Measurements from ENCODE around the gene ANKMY1.

ANKMY1 gene

GRCh38 chr2:240441326-240441992, 116.3 kb downstream of the ANKMY1 start:
- DNase-seq = no peak

- DNase-seq = no peak
Measured at GRCh38 chr2:240440704-240441320, 117.0 kb downstream of the ANKMY1 start.

GRCh38 chr2:240440251-240440650, 117.5 kb downstream of the ANKMY1 start:
- DNase-seq = no peak

GRCh38 chr2:240439698-240440151, 118.1 kb downstream of the ANKMY1 start:
- no peak for DNase-seq

- DNase-seq = no peak
Measured at GRCh38 chr2:240438810-240439697, 118.7 kb downstream of the ANKMY1 start.

- DNase-seq = peak; percentile 69
Measured at GRCh38 chr2:240437861-240438809, 119.7 kb downstream of the ANKMY1 start.

- no peak for DNase-seq
Measured at GRCh38 chr2:240437551-240437860, 120.3 kb downstream of the ANKMY1 start.

- no peak for DNase-seq
Measured at GRCh38 chr2:240436683-240437550, 120.9 kb downstream of the ANKMY1 start.

- peak; percentile 16 for DNase-seq
Measured at GRCh38 chr2:240435948-240436682, 121.7 kb downstream of the ANKMY1 start.

- DNase-seq = peak; percentile 70
Measured at GRCh38 chr2:240435457-240435947, 122.3 kb downstream of the ANKMY1 start, which contains the start of gene GPC1. GPC1 (plus strand) TSS chr2:240435663; CDS start chr2:240435919, 256 bp downstream.

GRCh38 chr2:240434728-240435456, 122.9 kb downstream of the ANKMY1 start:
- peak; percentile 94 for DNase-seq

- peak; percentile 38 for DNase-seq
Measured at GRCh38 chr2:240433973-240434727, 123.6 kb downstream of the ANKMY1 start.

- no peak for DNase-seq
Measured at GRCh38 chr2:240432820-240433801, 124.7 kb downstream of the ANKMY1 start.

GRCh38 chr2:240432430-240432819, 125.4 kb downstream of the ANKMY1 start:
- DNase-seq = no peak

- DNase-seq = no peak
Measured at GRCh38 chr2:240431661-240432424, 125.9 kb downstream of the ANKMY1 start.

- DNase-seq = no peak
Measured at GRCh38 chr2:240431271-240431660, 126.5 kb downstream of the ANKMY1 start.

GRCh38 chr2:240430595-240430994, 127.2 kb downstream of the ANKMY1 start:
- DNase-seq = no peak

Data from activated CD4-positive, alpha-beta T cell treated with anti-CD3 and anti-CD28 coated beads, Interleukin-10, Interleukin-2, amounts not matched to agents 100 ng/mL and 50 ng/mL, durations not matched to agents 16 hours and 8 hours (primary cell).